K562 (cell line): ENCODE data around the gene MRTFB. TPM values are rescaled to one million over a fixed set of nuclear protein-coding genes. Genes with fewer than 3 reads are reported as not detected.

Source experiments
- CEBPB ChIP-seq: fragments of 450-650 bp; IDR thresholded peaks from 2 replicates; pipeline ENCODE4 v1.6.1; 2016; ENCODE audit warnings: missing genetic modification characterization, missing compliant biosample characterization
- CREM ChIP-seq: IDR thresholded peaks from 2 replicates; pipeline ENCODE4 v1.6.1; 2014; ENCODE audit warnings: antibody characterized with exemption, low read depth
- E2F5 ChIP-seq: sonication (generic); formaldehyde crosslinking; IDR thresholded peaks from 2 replicates; pipeline ENCODE4 v1.8.0; 2022; ENCODE audit warnings: mild to moderate bottlenecking, missing genetic modification reagents
- REST ChIP-seq, 2 experiments: fragments of 450-650 bp; formaldehyde crosslinking in 1 of 2; IDR thresholded peaks; 2 replicates each; pipeline versions ENCODE4 v1.4.0 to v1.6.1; 2014 to 2020; ENCODE audit warnings: mild to moderate bottlenecking in 2 of 2, borderline replicate concordance in 1 of 2, low read depth in 1 of 2
- SIN3B ChIP-seq: fragments of 450-650 bp; IDR thresholded peaks from 2 replicates; pipeline ENCODE4 v1.6.1; 2017; ENCODE audit warnings: low read depth, mild to moderate bottlenecking, moderate library complexity
- TRIM28 ChIP-seq: fragments of 450-650 bp; IDR thresholded peaks from 2 replicates; pipeline ENCODE4 v1.6.1; 2017
- ZNF12 ChIP-seq: sonication (generic); formaldehyde crosslinking; IDR thresholded peaks from 2 replicates; pipeline ENCODE4 v1.4.0; 2020; ENCODE audit warnings: mild to moderate bottlenecking, missing genetic modification reagents
- polyA plus RNA-seq, 8 experiments: library from polyadenylated mRNA; depleted of rRNA in 4 of 8; stranded (reverse) in 5 of 8; unstranded in 3 of 8; fragments of >200 nt; fragmentation: Nextera tagmentation in 2 of 8; fragmentation: Illumina TruSeq in 1 of 8; extraction: Ambion mirVana in 2 of 8; extraction: Trizol in 1 of 8; gene quantifications; 2 replicates each; pipeline versions ENCODE4 v1.2.1 to v1.2.3, GENCODE V29; 2011 to 2014; ENCODE audit warnings: inconsistent platforms in 1 of 8, missing spikeins in 1 of 8
- total RNA-seq, 7 experiments: library from RNA; depleted of rRNA in 6 of 7; stranded (reverse); fragments of >200 nt in 6 of 7; fragmentation: Illumina TruSeq in 2 of 7; extraction: Trizol in 2 of 7; gene quantifications; 2 replicates each; pipeline versions ENCODE4 v1.2.1 to v1.2.3, GENCODE V29; 2011 to 2021; ENCODE audit warnings: low replicate concordance in 1 of 7

Gene MRTFB
- total and polyA plus RNA-seq, 9 of the 15 experiments (the other 6 are each of a cell fraction or from before 2014, with no cell fraction given), result 2.2 to 12.7 (median 7.0) TPM

- TF ChIP-seq REST (IDR thresholded peaks at IDR 0.05; ENCODE audit: borderline replicate concordance) (peak; percentile 77), REST (CRISPR knock-in tag; IDR thresholded peaks at IDR 0.05; ENCODE audit: low read depth) (no peak), TRIM28 (peak; percentile 93), SIN3B (no peak), E2F5 (CRISPR knock-in tag) (no peak), CREM (peak; percentile 42; the same call in 1 of the 2 replicates), ZNF12 (peak; percentile 82), CEBPB (tag) (peak; percentile 32; the same call in 1 of the 2 replicates)
These were observed 218.7 kb downstream of the MRTFB start (continued) for GRCh38 chr16:14289692-14290340.
